ENCODE data around the gene COBLL1.

COBLL1 gene

DNA sequence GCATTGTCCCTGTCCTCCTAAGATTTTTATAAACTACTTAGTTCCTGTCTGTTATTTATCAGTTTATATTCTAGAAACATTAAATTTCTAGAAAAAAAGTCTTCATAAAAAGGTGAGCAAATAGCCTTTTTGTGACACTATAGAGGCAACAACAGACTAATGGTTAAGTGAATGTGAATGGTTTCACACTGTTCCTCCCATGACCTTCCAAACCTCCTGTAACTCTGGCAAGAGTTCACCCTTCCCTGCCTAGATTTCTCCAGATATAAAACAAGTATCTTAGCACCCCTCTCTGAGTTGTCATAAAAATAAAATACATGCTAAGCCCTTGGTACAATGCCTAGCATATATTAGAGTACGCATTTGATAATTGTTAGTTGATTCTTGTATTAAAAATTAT is 29.2 kb downstream of the COBLL1 start:
- H3K4me3 ChIP-seq (ENCODE audit: low read depth, low read length), result no peak overlapping the region
- DNase-seq (ENCODE audit: low read depth), result no peak
- TF ChIP-seq CTCF (IDR thresholded peaks at IDR 0.05; ENCODE audit: low read depth, low read length, missing control alignments), result no peak

DNA sequence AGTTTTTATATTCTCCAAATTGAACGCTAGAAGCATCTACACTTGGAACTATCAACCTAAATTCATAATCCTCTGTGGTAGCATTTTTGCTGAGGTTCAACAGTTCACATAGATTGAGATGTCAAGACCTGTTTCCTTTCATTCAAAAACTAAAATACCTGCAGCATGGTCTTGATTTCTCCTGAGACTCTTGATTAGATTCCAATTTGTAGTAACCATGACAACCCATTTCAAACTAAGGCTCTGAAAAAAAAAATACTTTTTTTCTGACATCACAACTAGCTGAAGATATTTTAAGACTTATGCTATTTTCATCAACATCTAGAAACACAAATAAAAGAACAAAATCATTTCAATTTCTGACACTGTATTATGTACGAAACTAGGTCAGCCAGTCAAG is 29.8 kb downstream of the COBLL1 start:
- H3K4me3 ChIP-seq (ENCODE audit: low read depth, low read length), result no peak overlapping the region
- TF ChIP-seq CTCF (IDR thresholded peaks at IDR 0.05; ENCODE audit: low read depth, low read length, missing control alignments), result no peak
- no peak for DNase-seq (ENCODE audit: low read depth)

DNA sequence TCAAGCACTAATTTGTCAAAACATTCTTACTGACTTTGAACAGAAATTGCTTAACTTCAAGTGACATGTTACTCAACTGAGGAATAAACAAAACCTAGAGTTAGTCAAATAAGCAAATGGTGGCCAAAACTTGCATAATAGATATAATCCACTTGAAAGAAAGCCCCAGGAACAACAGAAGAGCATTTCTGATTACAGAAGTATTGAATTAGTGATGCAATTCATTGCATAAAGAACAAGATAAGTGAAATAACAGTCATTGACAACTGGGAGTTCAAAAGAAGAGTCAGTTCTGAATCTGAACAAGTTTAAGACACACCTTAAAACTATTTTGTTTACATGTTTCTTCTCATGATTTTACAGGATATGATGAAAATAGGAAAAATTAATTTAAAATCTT is 30.8 kb downstream of the COBLL1 start:
- no peak for TF ChIP-seq CTCF (IDR thresholded peaks at IDR 0.05; ENCODE audit: low read depth, low read length, missing control alignments)
- no peak overlapping the region for H3K4me3 ChIP-seq (ENCODE audit: low read depth, low read length)
- DNase-seq (ENCODE audit: low read depth), result no peak

DNA sequence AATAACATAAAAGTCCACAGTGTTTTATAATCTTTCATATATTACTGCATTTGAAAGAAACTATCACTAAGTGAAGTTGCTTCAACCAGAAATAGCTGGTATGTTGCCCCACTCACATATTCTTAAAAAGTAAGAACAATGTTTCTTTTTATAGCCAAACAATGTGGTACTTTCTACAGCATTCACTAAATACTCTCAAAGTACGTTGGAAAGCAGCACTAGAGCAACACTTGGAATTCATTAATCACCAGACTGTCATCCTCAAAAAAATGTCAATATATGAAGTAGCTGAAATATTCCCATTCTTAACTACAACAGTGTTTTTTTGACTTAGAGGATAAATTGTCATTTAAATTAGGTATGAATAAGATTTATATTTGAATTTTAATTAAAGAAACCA is 32.8 kb downstream of the COBLL1 start:
- DNase-seq (ENCODE audit: low read depth), result no peak
- no peak overlapping the region for H3K4me3 ChIP-seq (ENCODE audit: low read depth, low read length)
- no peak for TF ChIP-seq CTCF (IDR thresholded peaks at IDR 0.05; ENCODE audit: low read depth, low read length, missing control alignments)

GRCh38 chr2:164803776-164804466 is 37.7 kb downstream of the COBLL1 start:
- DNase-seq (ENCODE audit: low read depth), result no peak
- no peak for TF ChIP-seq CTCF (IDR thresholded peaks at IDR 0.05; ENCODE audit: low read depth, low read length, missing control alignments)

GRCh38 chr2:164802095-164802707 is 39.4 kb downstream of the COBLL1 start:
- DNase-seq (ENCODE audit: low read depth), result no peak

More at GRCh38 chr2:164803776-164804466, 37.7 kb downstream of the COBLL1 start:
- H3K4me3 ChIP-seq (ENCODE audit: low read depth, low read length), result no peak overlapping the region

More at GRCh38 chr2:164802095-164802707, 39.4 kb downstream of the COBLL1 start:
- TF ChIP-seq CTCF (IDR thresholded peaks at IDR 0.05; ENCODE audit: low read depth, low read length, missing control alignments), result no peak
- no peak overlapping the region for H3K4me3 ChIP-seq (ENCODE audit: low read depth, low read length)
